NCI-H1048 (cell line): ENCODE data around the gene KYNU.
A peak's percentile ranks its signal among the peaks of the same experiment; 100 is the strongest.
"Not testable (repeated sequence)": the region's sequence is repeated elsewhere in the genome, so short reads cannot be mapped to it uniquely, and the experiment has no call there.

Source experiments
- DNase-seq: peaks from one replicate; lab custom pipeline; 2025; lab: John Stamatoyannopoulos, UW

The KYNU gene

DNA sequence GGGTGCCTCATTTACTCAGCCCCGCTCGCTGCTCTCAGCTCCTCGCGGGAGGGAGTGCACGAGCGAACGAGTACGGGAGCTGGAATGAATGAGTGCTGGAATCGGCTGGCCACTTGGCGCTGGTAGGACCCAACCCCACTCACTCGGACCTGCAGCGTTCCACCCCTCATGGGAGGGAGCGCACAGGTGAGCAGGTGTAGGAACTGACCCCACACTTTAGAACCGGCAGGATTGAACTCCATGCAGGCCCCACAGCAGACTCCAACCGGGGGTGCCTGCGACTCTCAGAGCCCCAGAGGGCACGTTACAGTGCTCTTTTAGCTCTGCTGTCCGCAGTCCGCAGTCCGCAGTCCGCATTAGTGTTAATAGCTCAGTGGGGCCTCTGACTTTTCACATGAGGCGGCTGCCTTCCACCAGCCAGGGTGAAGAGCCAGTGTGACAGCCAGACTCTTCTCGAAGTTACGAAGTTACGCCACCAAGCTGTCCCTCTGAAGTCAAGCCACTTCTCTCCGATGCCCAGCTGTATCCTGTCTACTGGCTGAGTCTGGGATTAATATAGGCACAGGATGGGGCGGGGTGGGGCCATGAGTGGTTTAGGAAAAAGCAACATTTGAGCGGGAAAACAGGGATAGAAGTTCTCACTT, 149.1 kb downstream of the KYNU start:
- DNase-seq = no peak

DNA sequence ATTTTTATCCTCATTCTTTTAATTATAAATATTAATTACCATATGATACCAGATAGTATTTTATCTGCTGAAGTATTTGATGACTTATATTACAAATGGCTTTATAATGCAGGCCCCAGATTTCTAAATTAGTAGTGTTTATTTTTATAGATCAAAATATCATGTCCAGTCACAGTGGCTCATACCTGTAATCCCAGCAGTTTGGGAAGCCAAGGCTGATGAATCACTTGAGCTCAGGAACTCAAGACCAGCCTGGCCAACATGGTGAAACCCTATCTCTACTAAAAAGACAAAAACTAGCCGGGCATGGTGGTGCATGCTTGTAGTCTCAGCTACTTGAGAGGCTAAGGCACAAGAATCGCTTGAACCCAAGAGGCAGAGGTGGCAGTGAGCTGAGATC, 151.7 kb downstream of the KYNU start:
- DNase-seq = no peak

DNA sequence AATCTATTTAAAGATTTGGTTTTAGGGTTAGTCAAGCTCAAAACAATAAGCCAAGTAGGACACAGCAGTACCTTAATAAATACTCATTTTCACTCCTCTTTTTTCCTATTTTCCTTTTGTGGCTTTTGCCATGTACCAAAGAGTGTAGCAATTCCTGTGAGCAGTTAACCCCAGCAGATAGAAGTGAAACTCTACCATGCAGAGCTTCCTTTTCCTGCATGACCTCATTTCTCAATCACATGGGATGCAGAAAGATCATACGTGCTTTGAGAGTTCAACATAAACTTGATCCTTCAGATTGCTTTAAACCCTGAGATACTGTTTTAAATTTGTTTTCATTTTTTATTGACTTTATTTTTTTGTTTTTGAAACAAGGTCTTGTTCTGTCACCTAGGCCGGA, 152.7 kb downstream of the KYNU start:
- DNase-seq = no peak

GRCh38 chr2:143034292-143035074, 157.0 kb downstream of the KYNU start:
- DNase-seq = peak; percentile 70

GRCh38 chr2:143051465-143051864, 174.0 kb downstream of the KYNU start:
- DNase-seq = no peak

DNA sequence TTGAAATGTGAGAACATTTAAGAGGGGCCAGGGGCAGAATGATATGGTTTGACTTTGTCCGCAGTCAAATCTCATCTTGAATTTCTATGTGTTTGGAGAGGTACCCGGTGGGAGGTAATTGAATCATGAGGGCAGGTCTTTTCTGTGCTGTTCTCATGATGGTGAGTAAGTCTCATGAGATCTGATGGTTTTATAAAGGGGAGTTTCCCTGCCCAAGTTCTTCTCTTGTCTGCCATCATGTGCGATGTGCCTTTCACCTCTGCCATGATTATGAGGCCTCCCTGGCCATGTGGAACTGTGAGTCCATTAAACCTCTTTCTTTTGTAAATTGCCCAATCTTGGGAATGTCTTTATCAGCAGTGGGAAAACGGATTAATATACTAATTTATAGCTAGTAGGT, 176.0 kb downstream of the KYNU start:
- not testable (repeated sequence) for DNase-seq

- no peak for DNase-seq
These were observed 179.1 kb downstream of the KYNU start for GRCh38 chr2:143056550-143056949.

GRCh38 chr2:143058851-143059250, 181.4 kb downstream of the KYNU start:
- DNase-seq = no peak

GRCh38 chr2:143063612-143064200, 186.2 kb downstream of the KYNU start:
- DNase-seq = no peak

- DNase-seq = no peak
These were observed 190.6 kb downstream of the KYNU start for GRCh38 chr2:143068094-143068493.

DNA sequence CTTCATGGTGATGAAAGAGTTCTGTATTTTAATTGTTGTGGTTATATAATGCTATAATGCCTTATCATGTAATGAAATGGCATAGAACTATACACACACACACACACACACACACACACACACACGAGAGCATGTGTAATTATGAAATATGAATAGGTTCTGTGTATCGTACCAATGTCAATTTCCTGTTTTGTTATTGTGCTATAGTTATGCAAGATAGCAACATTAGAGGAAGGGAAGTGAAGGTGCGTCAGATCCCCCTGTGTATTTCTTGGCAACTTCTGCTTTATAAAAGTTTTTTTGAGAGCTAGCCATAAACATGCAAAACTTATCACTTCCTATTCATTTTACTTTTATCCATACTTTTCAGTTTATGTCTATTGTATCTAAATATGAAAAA, 191.0 kb downstream of the KYNU start:
- DNase-seq = no peak

GRCh38 chr2:143070704-143071103, 193.2 kb downstream of the KYNU start:
- no peak for DNase-seq

DNA sequence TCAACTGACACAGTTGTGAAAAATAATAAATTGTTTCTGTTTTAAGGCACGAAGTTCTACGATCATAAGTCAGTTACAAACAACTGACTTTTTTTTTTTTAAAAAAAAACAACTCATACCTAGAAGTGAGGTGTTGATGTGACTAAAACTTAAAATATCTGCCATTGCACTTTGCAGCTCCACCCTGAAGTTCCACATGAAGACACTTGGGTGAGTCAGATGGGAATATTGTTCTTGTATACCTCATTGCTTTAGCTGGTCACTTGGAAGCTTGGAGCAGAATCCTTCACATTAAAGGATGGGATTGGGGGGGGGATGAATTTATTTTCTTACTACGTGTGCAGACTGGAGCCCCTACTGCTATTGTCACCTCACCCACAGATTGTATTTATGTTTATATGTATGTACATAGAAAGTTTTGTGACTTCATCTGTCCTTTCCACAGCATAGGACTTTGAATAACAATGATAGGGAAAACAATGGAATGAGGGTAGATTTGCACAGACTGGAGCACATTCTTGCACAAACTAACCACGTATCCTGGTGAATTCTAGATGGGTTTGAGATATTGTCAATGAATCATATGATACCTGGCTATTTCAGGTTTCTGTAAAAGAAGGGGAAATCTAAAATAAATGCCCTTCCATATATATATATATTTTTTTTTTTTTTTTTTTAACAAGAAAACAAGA, 193.9 kb downstream of the KYNU start:
- no peak for DNase-seq

- DNase-seq = not testable (repeated sequence)
These were observed 197.4 kb downstream of the KYNU start for GRCh38 chr2:143074913-143075312.

- DNase-seq = no peak
These were observed 198.2 kb downstream of the KYNU start for GRCh38 chr2:143075711-143076110.

- no peak for DNase-seq
These were observed 200.6 kb downstream of the KYNU start for GRCh38 chr2:143078104-143078503.

- no peak for DNase-seq
These were observed 204.2 kb downstream of the KYNU start for GRCh38 chr2:143081616-143082015.

DNA sequence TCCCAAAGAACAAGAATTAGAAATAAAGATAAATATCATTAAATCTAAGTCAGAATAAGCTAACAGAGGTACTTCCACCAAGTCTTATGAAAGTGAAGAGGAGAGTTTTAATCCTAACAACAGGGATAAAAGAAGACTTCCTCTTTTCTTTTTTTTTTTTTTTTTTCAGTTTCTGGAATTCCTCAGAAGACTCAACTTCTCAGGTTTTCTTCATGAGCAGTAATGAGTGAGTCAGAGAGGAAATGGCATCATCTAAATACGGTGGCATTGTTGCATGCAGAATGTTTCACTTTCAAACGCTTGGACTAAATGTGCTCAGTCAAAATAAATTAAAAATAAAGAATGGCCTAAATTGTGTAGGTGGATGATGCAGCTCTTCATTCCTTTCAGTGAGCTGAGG, 206.2 kb downstream of the KYNU start:
- no peak for DNase-seq

- no peak for DNase-seq
These were observed 207.0 kb downstream of the KYNU start for GRCh38 chr2:143084462-143084861.

DNA sequence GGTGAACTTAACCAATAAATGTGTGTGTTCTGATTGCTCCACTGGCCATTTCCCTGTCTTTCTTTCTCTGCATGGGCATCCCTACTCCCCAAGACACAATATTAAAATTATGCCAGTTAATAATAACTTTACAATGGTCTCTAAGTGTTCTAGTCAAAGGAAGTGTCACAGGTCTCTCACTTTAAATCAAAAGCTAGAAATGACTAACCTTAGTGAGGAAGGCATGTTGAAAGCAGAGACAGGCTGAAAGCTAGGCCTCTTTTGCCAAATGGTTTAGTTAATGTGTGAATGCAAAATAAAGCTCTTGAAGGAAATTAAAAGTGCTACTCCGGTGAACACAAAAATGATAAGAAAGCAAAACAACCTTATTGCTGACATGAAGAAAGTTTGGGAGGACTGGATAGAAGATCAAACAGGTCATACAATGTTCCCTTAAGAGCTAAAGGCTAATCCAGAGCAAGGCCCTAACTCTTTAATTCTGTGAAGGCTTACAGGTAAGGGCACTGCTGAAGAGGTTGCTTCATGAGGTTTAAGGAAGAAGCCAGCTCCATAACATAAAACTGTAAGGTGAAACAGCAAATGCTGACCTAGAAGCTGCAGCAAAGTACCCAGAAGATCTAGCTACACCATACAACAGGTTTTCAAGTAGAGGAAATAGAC, 207.8 kb downstream of the KYNU start:
- DNase-seq = no peak

GRCh38 chr2:143087033-143087432, 209.6 kb downstream of the KYNU start:
- DNase-seq = no peak

DNA sequence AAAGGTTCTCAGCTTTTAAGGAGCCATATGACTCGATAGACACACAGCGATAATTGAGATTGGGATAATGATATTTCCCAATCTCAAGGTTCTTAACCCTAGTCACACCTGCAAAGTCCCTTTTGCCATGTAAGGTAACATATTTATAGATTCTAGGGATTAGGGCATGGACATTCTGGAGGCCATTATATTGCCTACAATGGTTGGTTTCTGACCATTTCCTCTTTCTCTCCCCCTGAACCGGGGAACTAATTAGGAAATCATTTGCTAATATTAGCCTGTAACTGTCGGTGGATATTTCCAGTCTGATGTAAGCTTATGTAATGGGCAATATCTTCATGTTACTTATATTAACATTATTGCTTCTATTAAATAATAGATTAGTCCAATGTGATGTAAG, 210.9 kb downstream of the KYNU start:
- no peak for DNase-seq
